HepG2 (cell line): ENCODE results near the gene RTEL1. TPM values are rescaled to one million over a fixed set of nuclear protein-coding genes. Genes with fewer than 3 reads are reported as not detected.

Experiments used
- FOXP1 ChIP-seq, 2 experiments: fragments of 450-650 bp in 1 of 2; IDR thresholded peaks; 2 replicates each; pipeline ENCODE4 v1.6.1; 2017 to 2018; ENCODE audit warnings: antibody characterized with exemption in 1 of 2
- HMG20A ChIP-seq: IDR thresholded peaks from 2 replicates; pipeline ENCODE4 v1.6.1; 2016; ENCODE audit warnings: borderline replicate concordance
- ZFP36L1 ChIP-seq: sonication (generic); formaldehyde crosslinking; IDR thresholded peaks from 2 replicates; pipeline ENCODE4 v1.8.0; 2022; ENCODE audit warnings: mild to moderate bottlenecking, missing genetic modification reagents, moderate library complexity
- ZNF670 ChIP-seq: sonication (generic); formaldehyde crosslinking; IDR thresholded peaks from 2 replicates; pipeline ENCODE4 v1.8.0; 2022; ENCODE audit warnings: mild to moderate bottlenecking, missing genetic modification reagents, borderline replicate concordance
- polyA plus RNA-seq, 8 experiments: library from polyadenylated mRNA; depleted of rRNA in 3 of 8; stranded (reverse) in 7 of 8; unstranded in 1 of 8; fragments of >200 nt; fragmentation: Illumina TruSeq in 4 of 8; extraction: Trizol in 4 of 8; gene quantifications; 2 replicates each; pipeline versions ENCODE4 v1.2.1 to v1.2.3, GENCODE V29; 2011 to 2016; ENCODE audit warnings: low read depth in 4 of 8, missing spikeins in 1 of 8, mixed read lengths in 1 of 8; ENCODE audit not compliant: insufficient read depth in 1 of 8
- total RNA-seq, 5 experiments: library from RNA; depleted of rRNA; stranded (reverse); fragments of >200 nt; fragmentation: Illumina TruSeq; extraction: Trizol; gene quantifications; 2 replicates each; pipeline ENCODE4 v1.2.3, GENCODE V29; 2016; ENCODE audit warnings: low read depth in 1 of 5
- TF ChIP-seq, protein P1 (sequence below): sonication (generic); formaldehyde crosslinking; IDR thresholded peaks from 2 replicates; pipeline ENCODE4 v1.4.0; 2020; ENCODE audit warnings: mild to moderate bottlenecking, missing genetic modification reagents, borderline replicate concordance
- TF ChIP-seq, protein P2 (sequence below), 2 experiments: sonication (generic) in 1 of 2; formaldehyde crosslinking in 1 of 2; IDR thresholded peaks; 2 replicates each; pipeline versions ENCODE4 v1.4.0 to v1.6.1; 2016 to 2020; ENCODE audit warnings: borderline replicate concordance in 1 of 2, low read depth in 1 of 2, mild to moderate bottlenecking in 1 of 2, missing genetic modification reagents in 1 of 2
- TF ChIP-seq, protein P3 (sequence below): sonication (generic); formaldehyde crosslinking; IDR thresholded peaks from 2 replicates; pipeline ENCODE4 v1.8.1; 2023; ENCODE audit warnings: mild to moderate bottlenecking, missing genetic modification reagents
- TF ChIP-seq, protein P4 (sequence below): sonication (generic); formaldehyde crosslinking; IDR thresholded peaks from 2 replicates; pipeline ENCODE4 v1.4.0; 2020; ENCODE audit warnings: missing genetic modification reagents, mild to moderate bottlenecking, borderline replicate concordance
- TF ChIP-seq, protein P5 (sequence below): sonication (generic); formaldehyde crosslinking; IDR thresholded peaks from 2 replicates; pipeline ENCODE4 v1.9.0; 2022; ENCODE audit warnings: missing genetic modification reagents, mild to moderate bottlenecking, borderline replicate concordance

Gene RTEL1
- total and polyA plus RNA-seq, 2 of the 13 experiments (the other 11 are each of a cell fraction or from before 2014, with no cell fraction given), result 21.8 to 36.4 TPM

DNA sequence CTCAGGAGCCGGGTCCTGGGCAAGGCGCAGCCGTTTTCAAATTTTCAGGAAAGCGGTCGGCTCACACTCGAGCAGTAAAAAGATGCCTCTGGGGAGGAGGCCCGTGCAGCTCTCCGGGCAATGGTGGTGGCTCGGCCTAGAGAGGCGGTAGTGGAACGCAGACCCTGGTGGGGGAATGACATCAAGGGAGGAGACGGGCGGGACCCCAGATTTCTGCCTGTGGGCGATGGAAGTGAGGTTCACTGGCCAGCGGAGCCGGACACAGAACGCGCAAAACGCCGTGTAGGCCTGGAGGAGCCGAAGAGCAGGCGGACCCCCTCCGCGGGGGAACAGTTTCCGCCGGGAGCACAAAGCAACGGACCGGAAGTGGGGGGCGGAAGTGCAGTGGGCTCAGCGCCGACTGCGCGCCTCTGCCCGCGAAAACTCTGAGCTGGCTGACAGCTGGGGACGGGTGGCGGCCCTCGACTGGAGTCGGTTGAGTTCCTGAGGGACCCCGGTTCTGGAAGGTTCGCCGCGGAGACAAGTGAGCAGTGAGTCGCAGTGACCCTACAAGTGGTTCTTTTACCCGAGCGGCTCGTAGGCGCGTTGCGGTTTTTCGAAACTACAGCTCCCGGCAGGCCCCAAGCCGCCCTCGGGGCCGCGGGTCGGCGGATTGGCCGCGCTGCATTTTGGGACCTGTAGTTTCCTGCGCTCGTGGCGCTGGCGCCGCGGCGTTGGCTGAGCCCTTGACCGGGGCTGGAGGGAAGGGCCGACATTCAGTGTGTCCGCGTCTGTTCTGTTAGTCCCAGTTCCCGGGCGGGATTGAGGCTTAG lies at the start of gene RTEL1 (continued):
- TF ChIP-seq, protein P1, sequence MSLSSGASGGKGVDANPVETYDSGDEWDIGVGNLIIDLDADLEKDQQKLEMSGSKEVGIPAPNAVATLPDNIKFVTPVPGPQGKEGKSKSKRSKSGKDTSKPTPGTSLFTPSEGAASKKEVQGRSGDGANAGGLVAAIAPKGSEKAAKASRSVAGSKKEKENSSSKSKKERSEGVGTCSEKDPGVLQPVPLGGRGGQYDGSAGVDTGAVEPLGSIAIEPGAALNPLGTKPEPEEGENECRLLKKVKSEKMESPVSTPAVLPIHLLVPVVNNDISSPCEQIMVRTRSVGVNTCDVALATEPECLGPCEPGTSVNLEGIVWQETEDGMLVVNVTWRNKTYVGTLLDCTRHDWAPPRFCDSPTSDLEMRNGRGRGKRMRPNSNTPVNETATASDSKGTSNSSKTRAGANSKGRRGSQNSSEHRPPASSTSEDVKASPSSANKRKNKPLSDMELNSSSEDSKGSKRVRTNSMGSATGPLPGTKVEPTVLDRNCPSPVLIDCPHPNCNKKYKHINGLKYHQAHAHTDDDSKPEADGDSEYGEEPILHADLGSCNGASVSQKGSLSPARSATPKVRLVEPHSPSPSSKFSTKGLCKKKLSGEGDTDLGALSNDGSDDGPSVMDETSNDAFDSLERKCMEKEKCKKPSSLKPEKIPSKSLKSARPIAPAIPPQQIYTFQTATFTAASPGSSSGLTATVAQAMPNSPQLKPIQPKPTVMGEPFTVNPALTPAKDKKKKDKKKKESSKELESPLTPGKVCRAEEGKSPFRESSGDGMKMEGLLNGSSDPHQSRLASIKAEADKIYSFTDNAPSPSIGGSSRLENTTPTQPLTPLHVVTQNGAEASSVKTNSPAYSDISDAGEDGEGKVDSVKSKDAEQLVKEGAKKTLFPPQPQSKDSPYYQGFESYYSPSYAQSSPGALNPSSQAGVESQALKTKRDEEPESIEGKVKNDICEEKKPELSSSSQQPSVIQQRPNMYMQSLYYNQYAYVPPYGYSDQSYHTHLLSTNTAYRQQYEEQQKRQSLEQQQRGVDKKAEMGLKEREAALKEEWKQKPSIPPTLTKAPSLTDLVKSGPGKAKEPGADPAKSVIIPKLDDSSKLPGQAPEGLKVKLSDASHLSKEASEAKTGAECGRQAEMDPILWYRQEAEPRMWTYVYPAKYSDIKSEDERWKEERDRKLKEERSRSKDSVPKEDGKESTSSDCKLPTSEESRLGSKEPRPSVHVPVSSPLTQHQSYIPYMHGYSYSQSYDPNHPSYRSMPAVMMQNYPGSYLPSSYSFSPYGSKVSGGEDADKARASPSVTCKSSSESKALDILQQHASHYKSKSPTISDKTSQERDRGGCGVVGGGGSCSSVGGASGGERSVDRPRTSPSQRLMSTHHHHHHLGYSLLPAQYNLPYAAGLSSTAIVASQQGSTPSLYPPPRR (CRISPR knock-in tag), result peak; percentile 74
- TF ChIP-seq FOXP1 (IDR thresholded peaks at IDR 0.05), result no peak
- TF ChIP-seq FOXP1 (CRISPR knock-in tag; IDR thresholded peaks at IDR 0.05), result peak; percentile 35
- no peak for TF ChIP-seq HMG20A
- peak; percentile 96 for TF ChIP-seq ZNF670 (CRISPR knock-in tag)
- TF ChIP-seq, protein P2, sequence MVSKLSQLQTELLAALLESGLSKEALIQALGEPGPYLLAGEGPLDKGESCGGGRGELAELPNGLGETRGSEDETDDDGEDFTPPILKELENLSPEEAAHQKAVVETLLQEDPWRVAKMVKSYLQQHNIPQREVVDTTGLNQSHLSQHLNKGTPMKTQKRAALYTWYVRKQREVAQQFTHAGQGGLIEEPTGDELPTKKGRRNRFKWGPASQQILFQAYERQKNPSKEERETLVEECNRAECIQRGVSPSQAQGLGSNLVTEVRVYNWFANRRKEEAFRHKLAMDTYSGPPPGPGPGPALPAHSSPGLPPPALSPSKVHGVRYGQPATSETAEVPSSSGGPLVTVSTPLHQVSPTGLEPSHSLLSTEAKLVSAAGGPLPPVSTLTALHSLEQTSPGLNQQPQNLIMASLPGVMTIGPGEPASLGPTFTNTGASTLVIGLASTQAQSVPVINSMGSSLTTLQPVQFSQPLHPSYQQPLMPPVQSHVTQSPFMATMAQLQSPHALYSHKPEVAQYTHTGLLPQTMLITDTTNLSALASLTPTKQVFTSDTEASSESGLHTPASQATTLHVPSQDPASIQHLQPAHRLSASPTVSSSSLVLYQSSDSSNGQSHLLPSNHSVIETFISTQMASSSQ (IDR thresholded peaks at IDR 0.05; ENCODE audit: low read depth), result peak; percentile 47; the same call in 1 of the 2 replicates
- TF ChIP-seq, protein P2 (CRISPR knock-in tag; IDR thresholded peaks at IDR 0.05; ENCODE audit: borderline replicate concordance), result peak; percentile 87
- TF ChIP-seq, protein P3, sequence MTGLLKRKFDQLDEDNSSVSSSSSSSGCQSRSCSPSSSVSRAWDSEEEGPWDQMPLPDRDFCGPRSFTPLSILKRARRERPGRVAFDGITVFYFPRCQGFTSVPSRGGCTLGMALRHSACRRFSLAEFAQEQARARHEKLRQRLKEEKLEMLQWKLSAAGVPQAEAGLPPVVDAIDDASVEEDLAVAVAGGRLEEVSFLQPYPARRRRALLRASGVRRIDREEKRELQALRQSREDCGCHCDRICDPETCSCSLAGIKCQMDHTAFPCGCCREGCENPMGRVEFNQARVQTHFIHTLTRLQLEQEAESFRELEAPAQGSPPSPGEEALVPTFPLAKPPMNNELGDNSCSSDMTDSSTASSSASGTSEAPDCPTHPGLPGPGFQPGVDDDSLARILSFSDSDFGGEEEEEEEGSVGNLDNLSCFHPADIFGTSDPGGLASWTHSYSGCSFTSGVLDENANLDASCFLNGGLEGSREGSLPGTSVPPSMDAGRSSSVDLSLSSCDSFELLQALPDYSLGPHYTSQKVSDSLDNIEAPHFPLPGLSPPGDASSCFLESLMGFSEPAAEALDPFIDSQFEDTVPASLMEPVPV (CRISPR knock-in tag), result peak; percentile 85
- TF ChIP-seq ZFP36L1, result peak; percentile 61; the same call in 1 of the 2 replicates
- TF ChIP-seq, protein P4, sequence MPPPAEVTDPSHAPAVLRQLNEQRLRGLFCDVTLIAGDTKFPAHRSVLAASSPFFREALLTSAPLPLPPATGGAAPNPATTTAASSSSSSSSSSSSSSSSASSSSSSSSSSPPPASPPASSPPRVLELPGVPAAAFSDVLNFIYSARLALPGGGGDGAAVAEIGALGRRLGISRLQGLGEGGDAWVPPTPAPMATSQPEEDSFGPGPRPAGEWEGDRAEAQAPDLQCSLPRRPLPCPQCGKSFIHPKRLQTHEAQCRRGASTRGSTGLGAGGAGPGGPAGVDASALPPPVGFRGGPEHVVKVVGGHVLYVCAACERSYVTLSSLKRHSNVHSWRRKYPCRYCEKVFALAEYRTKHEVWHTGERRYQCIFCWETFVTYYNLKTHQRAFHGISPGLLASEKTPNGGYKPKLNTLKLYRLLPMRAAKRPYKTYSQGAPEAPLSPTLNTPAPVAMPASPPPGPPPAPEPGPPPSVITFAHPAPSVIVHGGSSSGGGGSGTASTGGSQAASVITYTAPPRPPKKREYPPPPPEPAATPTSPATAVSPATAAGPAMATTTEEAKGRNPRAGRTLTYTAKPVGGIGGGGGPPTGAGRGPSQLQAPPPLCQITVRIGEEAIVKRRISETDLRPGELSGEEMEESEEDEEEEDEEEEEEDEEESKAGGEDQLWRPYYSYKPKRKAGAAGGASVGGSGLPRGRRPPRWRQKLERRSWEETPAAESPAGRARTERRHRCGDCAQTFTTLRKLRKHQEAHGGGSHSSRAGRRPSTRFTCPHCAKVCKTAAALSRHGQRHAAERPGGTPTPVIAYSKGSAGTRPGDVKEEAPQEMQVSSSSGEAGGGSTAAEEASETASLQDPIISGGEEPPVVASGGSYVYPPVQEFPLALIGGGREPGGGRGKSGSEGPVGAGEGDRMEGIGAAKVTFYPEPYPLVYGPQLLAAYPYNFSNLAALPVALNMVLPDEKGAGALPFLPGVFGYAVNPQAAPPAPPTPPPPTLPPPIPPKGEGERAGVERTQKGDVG (CRISPR knock-in tag), result no peak
- TF ChIP-seq, protein P5, sequence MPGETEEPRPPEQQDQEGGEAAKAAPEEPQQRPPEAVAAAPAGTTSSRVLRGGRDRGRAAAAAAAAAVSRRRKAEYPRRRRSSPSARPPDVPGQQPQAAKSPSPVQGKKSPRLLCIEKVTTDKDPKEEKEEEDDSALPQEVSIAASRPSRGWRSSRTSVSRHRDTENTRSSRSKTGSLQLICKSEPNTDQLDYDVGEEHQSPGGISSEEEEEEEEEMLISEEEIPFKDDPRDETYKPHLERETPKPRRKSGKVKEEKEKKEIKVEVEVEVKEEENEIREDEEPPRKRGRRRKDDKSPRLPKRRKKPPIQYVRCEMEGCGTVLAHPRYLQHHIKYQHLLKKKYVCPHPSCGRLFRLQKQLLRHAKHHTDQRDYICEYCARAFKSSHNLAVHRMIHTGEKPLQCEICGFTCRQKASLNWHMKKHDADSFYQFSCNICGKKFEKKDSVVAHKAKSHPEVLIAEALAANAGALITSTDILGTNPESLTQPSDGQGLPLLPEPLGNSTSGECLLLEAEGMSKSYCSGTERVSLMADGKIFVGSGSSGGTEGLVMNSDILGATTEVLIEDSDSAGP (CRISPR knock-in tag), result peak; percentile 98
